HG02759 (cell line): Measurements from ENCODE around the gene CASP2.

Experiments
- ATAC-seq: cut with Tn5 transposase; IDR thresholded peaks from one replicate; pipeline ENCODE4 v1.9.1; 2021; ENCODE audit warnings: mild to moderate bottlenecking, moderate library complexity; ENCODE audit not compliant: unreplicated experiment

The CASP2 gene

DNA sequence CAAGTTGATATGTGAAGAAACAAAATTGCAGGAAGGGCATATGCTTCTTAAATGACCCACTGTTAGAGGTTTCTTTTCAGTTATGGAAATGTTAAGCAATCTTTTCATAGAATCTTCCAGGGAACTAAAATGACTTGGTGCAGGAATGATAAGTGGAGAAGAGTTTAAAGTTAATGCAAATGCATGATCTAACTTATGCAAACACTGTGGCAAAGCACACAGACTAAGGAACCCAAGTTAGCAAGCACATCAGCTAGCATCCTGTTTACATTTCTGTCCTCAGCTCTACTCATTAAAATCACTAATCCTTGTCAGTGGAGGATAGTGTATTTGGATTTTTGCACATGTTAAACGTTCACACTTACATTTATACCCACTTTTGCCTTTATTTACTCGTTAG lies 37.1 kb downstream of the CASP2 start:
- ATAC-seq: no peak

DNA sequence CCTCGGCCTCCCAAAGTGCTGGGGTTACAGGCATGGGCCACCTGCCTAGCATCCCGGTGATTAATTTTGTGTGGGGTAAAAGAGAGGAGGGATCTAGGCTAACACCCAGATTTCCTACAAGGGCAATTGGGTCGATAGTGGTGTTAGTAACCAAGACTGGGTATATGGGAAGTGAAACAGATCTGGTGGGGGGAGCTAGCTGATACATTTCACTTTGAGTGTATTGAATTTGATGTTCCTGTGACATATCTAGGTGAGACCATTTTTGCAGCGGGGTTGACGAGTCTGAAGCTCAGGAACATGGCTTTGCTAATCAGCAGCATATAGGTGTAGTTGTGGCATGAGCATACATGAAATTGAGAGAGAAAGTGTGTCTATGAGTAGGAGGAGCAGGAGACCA lies 39.8 kb downstream of the CASP2 start:
- peak; percentile 64 for ATAC-seq

DNA sequence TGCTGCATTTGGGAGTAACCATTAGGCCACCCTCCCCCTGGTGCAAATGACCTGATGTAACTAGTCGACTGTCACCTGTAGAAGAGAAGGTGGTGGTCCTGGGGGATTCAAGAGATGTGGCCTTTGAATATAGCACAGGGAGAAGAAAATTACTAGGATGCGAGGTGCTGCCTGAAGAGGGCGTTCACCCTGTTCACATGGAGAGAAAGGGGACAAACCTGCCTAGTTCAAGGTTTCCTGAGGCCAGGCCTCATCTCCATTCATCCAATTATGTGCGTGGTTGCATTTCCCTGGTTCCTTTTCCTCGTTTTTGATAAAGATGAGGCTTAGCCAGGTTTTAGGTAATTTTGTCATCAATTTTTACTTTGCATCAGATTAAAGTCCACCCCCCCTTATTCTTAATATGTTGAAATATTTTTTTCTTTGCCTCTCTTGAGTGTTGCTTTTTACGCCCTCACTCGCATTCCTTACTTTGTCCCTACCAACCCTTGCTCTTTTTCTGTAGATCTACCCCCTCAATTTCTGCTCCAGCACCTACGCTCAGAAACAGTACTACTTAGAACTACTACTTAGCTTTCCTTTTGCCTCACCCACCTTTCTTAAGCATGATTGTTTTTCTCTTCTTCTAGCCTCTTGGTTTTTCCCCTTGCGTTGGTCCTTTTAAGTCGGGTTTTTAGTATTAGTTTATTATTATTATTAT lies 41.5 kb downstream of the CASP2 start:
- ATAC-seq: no peak

DNA sequence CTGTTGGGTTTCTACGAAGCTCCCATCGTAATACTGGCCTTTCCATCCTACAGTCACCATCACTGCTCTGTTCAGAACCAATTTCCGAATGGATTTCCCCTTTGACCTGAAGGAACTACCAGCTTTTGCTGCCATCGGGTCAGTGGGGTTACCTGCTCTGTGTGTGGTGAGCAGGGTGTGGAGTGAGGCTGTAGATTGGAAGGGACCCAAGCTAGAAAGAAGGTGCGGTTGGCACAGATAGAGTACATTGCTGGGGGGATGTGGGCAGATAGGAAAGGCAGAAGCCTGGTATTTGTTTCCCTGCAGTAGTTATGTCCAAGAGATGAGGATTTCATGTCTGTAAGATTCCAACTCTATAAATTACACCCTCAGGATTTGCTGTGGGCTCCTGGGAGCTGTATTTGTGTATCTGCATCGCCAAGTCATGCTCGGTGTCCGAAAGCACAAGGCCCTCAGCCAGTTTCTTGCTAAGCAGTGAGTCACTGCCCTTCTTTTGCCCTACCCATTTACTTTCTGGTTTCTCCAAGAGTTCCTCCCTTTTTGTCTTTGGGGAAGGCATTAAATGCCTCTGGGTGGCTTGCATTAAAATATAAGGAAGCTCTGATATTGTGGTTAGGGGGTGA lies 43.1 kb downstream of the CASP2 start:
- ATAC-seq: no peak

DNA sequence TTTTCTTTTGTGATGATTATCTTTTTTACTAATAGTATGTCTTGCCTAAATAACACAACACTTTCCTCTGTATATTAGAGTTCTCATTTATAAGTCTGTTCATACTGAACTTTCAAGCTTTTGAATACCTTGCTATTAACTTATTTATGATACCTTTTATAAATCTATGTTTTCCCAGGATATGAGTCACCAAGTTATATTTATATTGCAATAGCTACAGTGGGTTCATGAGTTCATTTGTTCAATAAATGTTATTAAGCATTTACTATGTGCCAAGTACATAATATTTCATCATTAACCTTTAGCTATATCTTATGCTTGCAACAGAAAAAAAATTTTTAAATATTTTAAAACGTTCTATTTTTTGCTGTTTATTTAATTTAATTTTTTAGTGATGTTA lies 46.1 kb downstream of the CASP2 start:
- ATAC-seq: no peak

DNA sequence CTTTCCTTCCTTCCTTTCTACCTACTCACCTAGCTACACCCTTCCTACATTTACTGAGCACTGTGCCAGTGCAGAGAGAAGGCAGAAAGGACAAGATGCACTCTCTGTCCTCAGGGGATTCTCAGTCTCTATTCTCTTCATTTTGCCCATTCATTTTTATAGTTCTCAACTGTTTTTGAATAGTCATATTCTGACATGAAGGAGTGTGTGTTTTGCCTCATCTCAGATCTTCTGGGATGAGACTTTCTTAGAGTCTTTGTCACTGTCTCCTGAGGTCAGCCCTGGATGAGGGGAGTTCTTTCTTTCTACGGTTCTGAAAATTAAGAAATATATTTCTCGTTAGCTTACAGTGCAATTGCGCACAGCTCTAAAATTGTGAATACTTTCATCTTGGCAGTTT lies 49.1 kb downstream of the CASP2 start:
- no peak for ATAC-seq

DNA sequence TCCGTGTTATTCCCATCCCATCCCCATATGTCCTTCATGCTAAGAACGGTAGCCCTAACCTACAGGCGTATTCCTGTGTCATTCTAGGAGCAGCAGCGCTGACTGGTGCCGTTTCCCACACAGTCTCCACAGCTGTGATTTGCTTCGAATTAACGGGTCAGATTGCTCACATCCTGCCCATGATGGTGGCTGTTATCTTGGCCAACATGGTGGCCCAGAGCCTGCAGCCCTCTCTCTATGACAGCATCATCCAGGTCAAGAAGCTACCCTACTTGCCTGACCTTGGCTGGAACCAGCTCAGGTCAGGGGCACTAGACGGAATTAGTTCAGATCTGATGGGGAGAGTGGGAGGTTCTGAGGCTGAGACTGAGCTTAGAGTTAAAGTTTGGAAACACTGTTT lies 53.7 kb downstream of the CASP2 start:
- ATAC-seq: no peak

DNA sequence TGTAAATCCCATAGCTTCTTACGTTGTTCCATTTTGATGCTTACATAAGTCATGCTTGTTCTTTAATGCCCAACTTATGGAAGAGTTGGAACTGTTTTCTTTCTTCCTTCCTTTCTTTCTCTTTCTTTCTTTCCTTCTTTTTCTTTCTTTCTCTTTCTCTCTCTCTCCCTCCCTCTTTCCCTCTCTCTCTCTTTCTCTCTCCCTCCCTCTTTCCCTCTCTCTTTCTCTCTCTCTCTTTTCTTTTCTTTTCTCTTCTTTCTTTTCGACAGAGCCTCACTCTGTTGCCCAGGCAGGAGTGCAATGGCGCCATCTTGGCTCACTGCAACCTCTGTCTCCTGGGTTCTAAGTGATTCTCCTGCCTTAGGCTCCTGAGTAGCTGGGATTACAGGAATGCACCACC lies 55.4 kb downstream of the CASP2 start:
- no peak for ATAC-seq

DNA sequence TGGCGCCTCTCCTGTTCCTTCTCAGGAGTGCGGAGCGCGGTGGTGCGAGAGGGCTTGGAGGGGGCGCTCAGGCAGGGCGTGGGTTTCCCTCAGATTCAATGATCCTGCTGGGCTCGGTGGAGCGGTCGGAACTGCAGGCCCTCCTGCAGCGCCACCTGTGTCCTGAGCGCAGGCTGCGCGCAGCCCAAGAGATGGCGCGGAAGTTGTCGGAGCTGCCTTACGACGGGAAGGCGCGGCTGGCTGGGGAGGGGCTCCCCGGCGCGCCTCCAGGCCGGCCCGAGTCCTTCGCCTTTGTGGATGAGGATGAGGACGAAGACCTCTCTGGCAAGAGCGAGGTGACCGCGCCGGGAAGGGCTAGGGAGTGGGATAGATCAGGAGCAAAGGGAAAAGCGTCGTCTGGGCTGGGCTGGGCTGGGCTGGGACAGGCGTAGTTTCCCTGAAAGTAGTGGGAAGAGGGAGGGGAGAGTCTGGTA lies 57.3 kb downstream of the CASP2 start:
- peak; percentile 94 for ATAC-seq

DNA sequence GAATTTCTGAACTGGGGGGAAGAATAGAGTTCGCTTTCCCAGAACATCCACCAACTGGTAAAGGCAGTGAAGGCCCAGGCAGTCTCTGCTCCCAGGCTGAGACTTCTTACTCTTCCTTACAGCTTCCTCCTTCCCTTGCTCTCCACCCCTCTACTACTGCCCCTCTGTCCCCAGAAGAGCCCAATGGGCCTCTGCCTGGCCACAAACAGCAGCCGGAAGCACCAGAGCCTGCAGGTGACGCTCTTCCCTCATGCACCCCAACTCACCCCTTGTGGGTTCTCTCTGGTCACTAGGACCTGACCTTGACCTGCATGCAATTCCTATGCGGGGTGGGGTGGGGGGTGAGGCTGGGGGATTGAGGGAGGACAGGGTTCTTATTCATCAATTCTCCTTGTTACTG lies 57.9 kb downstream of the CASP2 start:
- ATAC-seq: no peak

DNA sequence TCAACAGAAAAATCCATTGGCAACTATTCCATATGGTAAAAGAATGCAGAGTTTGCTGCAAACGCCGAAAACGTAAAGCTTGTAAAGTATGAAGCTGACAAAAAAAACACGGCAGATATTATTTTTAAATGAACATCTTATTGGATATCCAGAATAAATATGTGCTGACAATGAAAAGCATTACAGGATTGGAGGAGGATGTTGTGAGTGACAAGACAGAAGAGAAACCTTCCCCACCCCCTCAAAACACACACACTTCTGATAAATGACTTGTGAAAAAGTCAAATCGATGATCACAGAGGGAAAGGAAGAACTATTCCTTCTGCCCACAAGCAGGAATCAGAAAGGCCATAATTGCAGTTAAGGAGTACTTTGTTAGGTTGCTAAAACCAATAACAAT lies 59.8 kb downstream of the CASP2 start:
- ATAC-seq: no peak

DNA sequence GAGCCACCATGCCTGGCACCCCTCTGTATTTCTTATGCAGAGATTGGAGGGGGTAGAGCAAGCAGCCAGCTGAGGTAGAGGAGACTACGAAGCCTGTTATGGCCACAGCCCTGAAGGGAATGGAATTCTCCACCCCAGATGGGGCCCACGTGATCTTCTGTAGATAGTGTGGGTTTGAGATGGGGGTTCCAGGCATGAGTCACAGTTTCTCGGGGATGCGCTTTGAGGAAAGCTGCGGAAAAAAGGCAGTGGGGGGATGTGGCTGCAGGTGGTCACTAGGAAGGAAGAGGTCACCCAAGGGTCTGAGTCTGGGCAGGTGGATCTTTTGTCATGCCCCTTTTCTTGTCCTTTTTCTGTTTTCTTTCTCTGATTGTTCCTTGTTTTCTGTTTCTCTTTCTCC lies 62.9 kb downstream of the CASP2 start:
- ATAC-seq: no peak

DNA sequence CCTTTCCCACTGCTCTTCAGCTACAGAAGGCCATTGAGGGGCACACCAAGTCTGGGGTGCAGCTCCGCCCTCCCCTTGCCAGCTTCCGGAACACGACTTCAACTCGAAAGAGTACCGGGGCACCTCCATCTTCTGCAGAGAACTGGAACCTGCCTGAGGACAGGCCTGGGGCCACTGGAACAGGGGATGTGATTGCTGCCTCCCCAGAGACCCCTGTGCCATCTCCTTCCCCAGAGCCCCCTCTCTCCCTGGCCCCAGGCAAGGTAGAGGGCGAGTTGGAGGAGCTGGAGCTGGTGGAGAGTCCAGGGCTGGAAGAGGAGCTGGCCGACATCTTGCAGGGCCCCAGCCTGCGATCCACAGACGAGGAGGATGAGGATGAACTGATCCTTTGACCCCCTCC lies 63.4 kb downstream of the CASP2 start:
- ATAC-seq: no peak

DNA sequence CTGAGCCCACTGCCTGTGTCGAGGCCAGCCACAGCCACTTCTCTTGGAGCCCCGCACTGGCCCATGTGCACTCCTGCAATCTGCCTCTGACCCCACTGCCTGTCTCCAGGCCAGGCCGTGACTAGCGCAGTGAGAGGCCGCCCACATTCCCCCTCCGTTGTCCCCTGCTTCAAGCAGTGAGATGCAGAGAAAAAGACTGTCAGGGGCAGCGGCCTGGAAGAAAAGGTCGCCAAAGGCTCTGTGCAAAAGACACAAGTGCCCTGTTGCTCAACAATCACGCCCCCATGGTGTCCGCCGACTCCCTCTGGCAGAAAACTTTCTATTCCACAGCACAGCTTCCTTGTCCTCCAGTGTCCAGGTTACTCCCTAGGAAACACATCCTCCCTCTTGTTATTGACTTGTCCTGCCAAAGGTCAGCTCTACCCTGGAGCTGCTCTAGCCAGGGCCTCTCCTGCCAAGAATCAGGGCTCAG lies 64.4 kb downstream of the CASP2 start:
- ATAC-seq: no peak

DNA sequence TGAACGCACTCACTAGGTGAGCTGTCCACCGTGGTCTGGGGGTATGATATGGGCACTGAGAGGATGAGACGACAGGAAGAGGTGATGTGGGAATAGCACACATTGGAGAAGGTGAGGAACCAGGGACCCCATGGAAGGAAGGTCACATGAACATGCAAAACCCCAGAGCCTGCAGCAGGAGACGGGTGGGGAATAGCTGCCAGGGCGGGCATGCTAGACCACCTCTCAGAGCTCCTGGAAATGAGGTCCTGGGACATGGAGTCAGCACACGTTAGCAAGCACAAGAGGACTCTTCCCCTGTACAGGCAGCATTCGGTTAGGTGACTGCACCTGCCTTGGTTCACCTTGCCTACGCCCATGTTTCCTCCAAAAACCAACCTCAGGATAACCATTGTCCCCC lies 66.2 kb downstream of the CASP2 start:
- no peak for ATAC-seq

DNA sequence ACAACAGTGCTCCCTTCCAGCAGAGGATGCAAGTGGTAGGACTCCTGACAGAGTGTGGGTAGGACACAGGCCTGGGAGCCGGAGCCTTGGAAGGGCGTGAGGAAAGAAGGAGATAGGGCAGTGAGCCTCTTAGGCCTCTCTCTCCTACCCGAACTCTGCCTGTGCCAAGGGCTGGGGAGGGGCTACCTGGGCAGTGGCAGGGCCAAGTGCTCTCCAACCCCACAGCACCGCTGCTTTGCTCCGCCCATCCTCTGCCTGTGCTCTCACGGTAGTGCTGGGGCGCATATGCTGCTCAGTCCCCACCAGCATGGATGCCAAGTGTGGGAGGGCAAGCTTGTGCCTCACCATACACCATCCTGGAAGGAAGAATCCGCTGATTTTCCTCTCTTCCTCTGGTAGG lies 66.8 kb downstream of the CASP2 start:
- no peak for ATAC-seq

DNA sequence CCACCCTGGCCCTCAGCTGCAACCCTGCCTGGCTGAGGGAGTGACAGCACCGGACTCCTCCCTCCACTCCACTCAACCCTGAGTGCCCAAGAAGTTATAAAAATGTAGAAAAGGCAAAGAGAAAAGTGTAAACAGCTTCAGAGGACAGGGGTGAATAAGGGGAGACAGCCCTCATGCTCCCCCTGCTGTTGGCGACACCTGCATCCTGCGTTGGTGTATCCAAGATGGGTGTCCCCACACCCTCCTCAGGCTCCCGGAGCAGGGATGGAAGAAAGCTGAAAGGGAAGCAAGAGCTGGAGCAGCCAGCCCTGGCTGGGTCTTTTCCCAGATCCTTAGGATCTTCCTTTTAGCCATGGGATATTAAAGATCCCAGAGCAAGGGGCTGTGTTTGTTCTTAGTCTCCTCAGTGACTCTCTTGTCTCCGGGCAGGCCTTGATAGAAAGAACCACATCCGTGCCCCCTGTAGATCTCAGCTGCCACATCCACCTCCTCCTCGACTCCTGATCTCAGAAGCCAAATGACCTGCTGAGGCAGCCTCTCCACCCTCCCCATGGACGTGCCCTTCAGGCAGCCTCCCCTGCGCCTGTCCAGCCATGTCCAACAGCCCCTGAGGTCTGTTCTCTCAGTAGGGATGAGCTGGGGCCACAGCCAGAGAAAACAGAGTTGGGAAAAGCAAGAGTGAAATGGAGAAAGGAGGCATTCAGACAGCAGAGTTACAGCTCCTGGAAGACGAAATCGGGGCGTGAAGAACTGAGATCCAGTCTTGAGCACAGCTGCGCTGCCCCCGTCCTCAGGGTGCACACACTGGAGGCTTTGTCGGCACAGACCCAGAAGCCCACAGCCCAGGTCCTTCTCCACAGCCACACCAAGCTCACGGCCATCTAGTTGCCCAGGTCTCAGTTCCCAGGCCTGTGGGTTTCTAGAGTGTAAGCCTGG lies 67.6 kb downstream of the CASP2 start:
- ATAC-seq: no peak

DNA sequence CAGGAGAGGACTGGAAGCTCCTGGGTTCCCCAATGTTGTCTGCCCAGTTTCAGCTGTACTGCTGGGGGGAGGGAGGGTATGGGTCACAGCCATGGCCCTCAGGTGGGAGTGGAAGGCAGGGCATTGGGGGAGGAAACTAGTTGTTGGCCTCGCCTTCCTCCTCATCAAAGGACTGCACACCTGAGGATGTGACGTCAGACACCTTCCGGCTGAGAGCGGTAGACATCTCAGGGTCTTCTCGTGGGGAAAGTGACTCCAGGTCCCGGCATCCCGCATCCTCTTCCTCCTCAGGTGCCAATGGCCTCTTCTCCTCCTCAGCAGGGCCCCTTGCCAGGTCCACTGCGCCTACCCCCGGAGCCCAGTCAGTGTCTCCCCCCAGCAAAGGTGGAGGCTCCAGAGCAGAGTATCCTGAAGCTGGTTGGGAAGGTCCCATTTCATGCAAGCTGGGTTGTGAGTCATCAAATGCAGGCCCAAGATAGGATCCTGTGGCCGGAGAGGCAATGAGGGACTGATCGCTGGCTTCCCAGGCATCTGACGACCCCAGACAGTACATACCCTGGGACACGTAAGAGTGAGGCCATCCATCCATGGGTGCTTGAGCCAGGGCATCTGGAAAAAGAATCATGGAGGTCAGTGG lies 68.4 kb downstream of the CASP2 start:
- no peak for ATAC-seq
